ENCODE measurements around the gene PDE6B.

The PDE6B gene

DNA sequence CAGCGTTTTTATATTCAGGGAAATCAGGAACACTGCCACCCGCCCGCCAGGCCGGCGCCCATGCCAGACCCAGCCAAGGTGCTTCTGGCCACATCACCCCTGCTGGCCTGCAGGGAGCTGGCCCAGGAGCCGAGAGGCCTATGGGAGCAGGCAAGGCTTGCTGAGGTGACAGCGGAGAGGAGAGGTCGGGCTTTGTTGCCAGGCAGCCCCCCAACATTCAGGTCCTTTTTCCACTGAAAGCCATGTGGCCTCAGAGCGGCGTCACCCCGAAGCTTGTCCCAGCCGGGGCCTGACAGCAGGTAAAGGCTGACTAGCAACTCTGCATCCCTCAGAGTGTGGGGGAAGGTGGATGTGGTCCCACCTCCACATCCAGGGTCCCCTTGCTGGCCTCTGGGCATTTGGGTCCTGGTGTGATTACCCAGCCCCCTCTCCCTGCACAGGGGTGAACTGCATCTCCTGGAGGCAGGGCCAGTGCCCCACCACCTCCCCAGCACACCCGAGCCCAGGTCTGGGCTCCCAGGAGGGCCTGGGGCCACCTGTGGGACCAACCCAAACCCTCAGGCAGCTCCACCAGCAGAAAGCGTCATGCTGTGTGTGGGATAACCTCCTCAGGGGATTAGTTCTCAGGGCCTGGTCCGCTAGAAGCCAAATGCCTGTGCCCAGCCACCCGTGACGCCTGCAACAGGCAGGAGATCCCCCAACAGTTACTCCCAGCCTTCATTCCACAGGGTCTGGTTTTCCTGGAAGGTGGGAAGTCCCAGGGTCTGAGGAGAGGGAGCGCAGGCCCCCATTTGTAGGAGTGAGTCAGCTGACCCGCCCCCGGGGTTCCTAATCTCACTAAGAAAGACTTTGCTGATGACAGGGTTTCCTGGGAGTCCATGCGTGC, at the start of gene PDE6B:
TSS of gene PDE6B (plus strand) at position 869 of the 886 bp plus-strand sequence. CDS start 54 bp downstream, outside the sequence.
- no peak for TF ChIP-seq ZFX (IDR thresholded peaks at IDR 0.05)
- TF ChIP-seq, protein P1, sequence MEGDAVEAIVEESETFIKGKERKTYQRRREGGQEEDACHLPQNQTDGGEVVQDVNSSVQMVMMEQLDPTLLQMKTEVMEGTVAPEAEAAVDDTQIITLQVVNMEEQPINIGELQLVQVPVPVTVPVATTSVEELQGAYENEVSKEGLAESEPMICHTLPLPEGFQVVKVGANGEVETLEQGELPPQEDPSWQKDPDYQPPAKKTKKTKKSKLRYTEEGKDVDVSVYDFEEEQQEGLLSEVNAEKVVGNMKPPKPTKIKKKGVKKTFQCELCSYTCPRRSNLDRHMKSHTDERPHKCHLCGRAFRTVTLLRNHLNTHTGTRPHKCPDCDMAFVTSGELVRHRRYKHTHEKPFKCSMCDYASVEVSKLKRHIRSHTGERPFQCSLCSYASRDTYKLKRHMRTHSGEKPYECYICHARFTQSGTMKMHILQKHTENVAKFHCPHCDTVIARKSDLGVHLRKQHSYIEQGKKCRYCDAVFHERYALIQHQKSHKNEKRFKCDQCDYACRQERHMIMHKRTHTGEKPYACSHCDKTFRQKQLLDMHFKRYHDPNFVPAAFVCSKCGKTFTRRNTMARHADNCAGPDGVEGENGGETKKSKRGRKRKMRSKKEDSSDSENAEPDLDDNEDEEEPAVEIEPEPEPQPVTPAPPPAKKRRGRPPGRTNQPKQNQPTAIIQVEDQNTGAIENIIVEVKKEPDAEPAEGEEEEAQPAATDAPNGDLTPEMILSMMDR (conservative IDR thresholded peaks at IDR 0.05) = no peak
- no peak within 1 kb of the TSS for H3K27ac ChIP-seq

- H3K27ac ChIP-seq = no peak within 1 kb of the TSS
- TF ChIP-seq ZFX (IDR thresholded peaks at IDR 0.05) = no peak
- TF ChIP-seq, protein P1 (conservative IDR thresholded peaks at IDR 0.05) = no peak
Measured at GRCh38 chr4:576245-576821, 49.0 kb upstream of the PDE6B start, which contains the start of gene TMEM271. Gene TMEM271 (minus strand): TSS chr4:576295. CDS start chr4:576062, 233 bp downstream.

DNA sequence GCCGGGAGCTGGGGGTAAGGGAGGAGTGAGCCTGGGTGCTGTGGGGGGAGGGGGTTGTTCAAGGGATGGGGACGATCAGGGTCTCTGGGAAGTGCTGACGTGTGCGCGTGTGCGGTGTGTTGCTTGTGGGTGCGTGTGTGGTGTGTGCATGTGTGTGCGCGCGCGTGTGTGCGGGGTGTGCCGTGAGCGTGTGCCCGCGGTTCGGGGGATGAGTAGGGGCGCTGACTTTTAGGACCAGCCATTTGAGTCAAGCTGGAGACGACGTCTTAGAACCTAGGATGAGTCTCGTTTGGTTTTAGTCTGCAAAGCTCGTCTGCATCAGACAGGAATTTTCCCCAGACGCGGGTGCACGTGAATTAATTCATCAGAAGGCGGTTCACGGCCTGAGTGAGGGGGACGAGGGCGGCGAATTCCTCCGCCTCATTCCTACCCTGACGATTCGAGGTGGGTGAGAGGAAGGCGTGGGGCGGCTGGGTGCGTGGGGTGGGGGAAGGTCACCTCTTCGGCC, 48.3 kb upstream of the PDE6B start:
- H3K27ac ChIP-seq = no peak overlapping the region

GRCh38 chr4:577499-578450, 47.6 kb upstream of the PDE6B start:
- TF ChIP-seq ZFX (IDR thresholded peaks at IDR 0.05) = no peak
- TF ChIP-seq, protein P1 (conservative IDR thresholded peaks at IDR 0.05) = no peak
- H3K27ac ChIP-seq = no peak overlapping the region

More for the DNA sequence above, 48.3 kb upstream of the PDE6B start:
- TF ChIP-seq ZFX (IDR thresholded peaks at IDR 0.05) = no peak
- TF ChIP-seq, protein P1 (conservative IDR thresholded peaks at IDR 0.05) = no peak

- TF ChIP-seq ZFX (IDR thresholded peaks at IDR 0.05) = no peak
- TF ChIP-seq, protein P1 (conservative IDR thresholded peaks at IDR 0.05) = no peak
- H3K27ac ChIP-seq = no peak overlapping the region
Measured at GRCh38 chr4:578451-579443, 46.6 kb upstream of the PDE6B start.

- TF ChIP-seq, protein P1 (conservative IDR thresholded peaks at IDR 0.05) = no peak
- no peak for TF ChIP-seq ZFX (IDR thresholded peaks at IDR 0.05)
- H3K27ac ChIP-seq = no peak overlapping the region
Measured at GRCh38 chr4:579543-580175, 45.7 kb upstream of the PDE6B start.

All from C4-2B (cell line).